IMR-90 (cell line): ENCODE results near the gene DAPK3. TPM values are rescaled to one million over a fixed set of nuclear protein-coding genes. Genes with fewer than 3 reads are reported as not detected.
"Not testable (repeated sequence)": the region's sequence is repeated elsewhere in the genome, so short reads cannot be mapped to it uniquely, and the experiment has no call there.

Experiments
- ATAC-seq: fragments of 200-7000 bp; cut with Tn5 transposase; 2 replicates; pipeline ENCODE4 v1.9.1; 2020; ENCODE audit warnings: low read depth, mild to moderate bottlenecking, moderate library complexity
- BruUV-seq: library from RNA; stranded (reverse); fragments of 400-500 nt; replicated peaks from 2 replicates; lab custom pipeline; 2021; lab: Mats Ljungman, UMichigan
- CTCF ChIA-PET: fragments of 300-600 bp; formaldehyde crosslinking; extraction: SDS; loops from one replicate; lab custom pipeline; 2021; ENCODE audit warnings: antibody characterized with exemption; lab: Yijun Ruan, JAX
- POLR2A ChIA-PET: fragments of 300-600 bp; sonication (Branson Sonifier 250); formaldehyde crosslinking; loops from one replicate; lab custom pipeline; 2022; ENCODE audit warnings: antibody characterized with exemption; ENCODE audit not compliant: unreplicated experiment; lab: Charles Lee
- DNase-seq: peaks from one replicate; pipeline ENCODE4 v3.0.0; 2013
- H2AFZ ChIP-seq: replicated peaks from 2 replicates; pipeline ENCODE3; 2013; ENCODE audit warnings: low read length, mild to moderate bottlenecking; ENCODE audit not compliant: poor library complexity
- H2AK5ac ChIP-seq: 2 replicates; pipeline ENCODE4 v1.6.1; 2013; ENCODE audit warnings: low read depth, low read length, inconsistent platforms
- H2AK9ac ChIP-seq: replicated peaks from 2 replicates; pipeline ENCODE3; 2013; ENCODE audit warnings: mild to moderate bottlenecking, low read depth, low read length, moderate library complexity; ENCODE audit not compliant: poor library complexity
- H2BK120ac ChIP-seq: 2 replicates; pipeline ENCODE4 v1.6.1; 2013; ENCODE audit warnings: low read depth, low read length, inconsistent platforms
- H2BK15ac ChIP-seq: 3 replicates; pipeline ENCODE4 v1.6.1; 2013; ENCODE audit warnings: low read depth, low read length, inconsistent platforms
- H2BK20ac ChIP-seq: 2 replicates; pipeline ENCODE4 v1.6.1; 2013; ENCODE audit warnings: low read depth, mild to moderate bottlenecking, inconsistent platforms, low read length, moderate library complexity
- H2BK5ac ChIP-seq: 2 replicates; pipeline ENCODE4 v1.6.1; 2013; ENCODE audit warnings: mild to moderate bottlenecking, low read depth, low read length, inconsistent platforms; ENCODE audit not compliant: poor library complexity, severe bottlenecking
- H3K14ac ChIP-seq: replicated peaks from 2 replicates; pipeline ENCODE4 v1.6.1; 2013; ENCODE audit warnings: low read depth, low read length, inconsistent platforms
- H3K18ac ChIP-seq: 2 replicates; pipeline ENCODE4 v1.6.1; 2013; ENCODE audit warnings: low read depth, low read length, control low read depth
- H3K23ac ChIP-seq: 2 replicates; pipeline ENCODE4 v1.6.1; 2013; ENCODE audit warnings: low read depth, low read length, inconsistent platforms
- H3K27ac ChIP-seq: 2 replicates; pipeline ENCODE4 v1.5.1; 2013; ENCODE audit warnings: mild to moderate bottlenecking, control low read depth, low read length; ENCODE audit not compliant: insufficient read depth
- H3K27me3 ChIP-seq: 2 replicates; pipeline ENCODE4 v1.6.1; 2013; ENCODE audit warnings: low read length; ENCODE audit not compliant: control insufficient read depth, insufficient read depth
- H3K36me3 ChIP-seq: 2 replicates; pipeline ENCODE4 v1.6.1; 2013; ENCODE audit warnings: low read length, mixed read lengths; ENCODE audit not compliant: control insufficient read depth, insufficient read depth
- H3K4ac ChIP-seq: 2 replicates; pipeline ENCODE4 v1.6.1; 2013; ENCODE audit warnings: low read depth, low read length, inconsistent platforms
- H3K4me1 ChIP-seq: 2 replicates; pipeline ENCODE4 v1.6.1; 2013; ENCODE audit warnings: low read length, mixed read lengths; ENCODE audit not compliant: control insufficient read depth, insufficient read depth
- H3K4me2 ChIP-seq: 2 replicates; pipeline ENCODE4 v1.6.1; 2013; ENCODE audit warnings: low read depth, mild to moderate bottlenecking, control low read depth, low read length, moderate library complexity
- H3K4me3 ChIP-seq: 2 replicates; pipeline ENCODE4 v1.5.1; 2013; ENCODE audit warnings: low read depth, mild to moderate bottlenecking, control low read depth, low read length, moderate library complexity; ENCODE audit not compliant: insufficient read depth
- H3K56ac ChIP-seq: 2 replicates; pipeline ENCODE4 v1.6.1; 2013; ENCODE audit warnings: low read length, inconsistent platforms; ENCODE audit not compliant: insufficient read depth; ENCODE audit errors: extremely low read depth
- H3K79me1 ChIP-seq, 2 experiments: 2 replicates each; pipeline ENCODE4 v1.6.1; 2013; ENCODE audit warnings: low read length in 2 of 2, inconsistent platforms in 1 of 2, low read depth in 1 of 2
- H3K9ac ChIP-seq: 2 replicates; pipeline ENCODE4 v1.6.1; 2013; ENCODE audit warnings: low read depth, low read length, control low read depth
- H3K9me1 ChIP-seq: 2 replicates; pipeline ENCODE4 v1.6.1; 2013; ENCODE audit warnings: low read length, inconsistent platforms; ENCODE audit not compliant: insufficient read depth
- H3K9me3 ChIP-seq: 2 replicates; pipeline ENCODE4 v1.6.1; 2013; ENCODE audit warnings: low read length; ENCODE audit not compliant: control insufficient read depth, insufficient read depth
- H4K20me1 ChIP-seq: 2 replicates; pipeline ENCODE4 v1.6.1; 2013; ENCODE audit warnings: low read length, inconsistent platforms; ENCODE audit not compliant: insufficient read depth
- H4K5ac ChIP-seq: 2 replicates; pipeline ENCODE4 v1.6.1; 2013; ENCODE audit warnings: mild to moderate bottlenecking, low read depth, low read length, control low read depth
- H4K8ac ChIP-seq, 2 experiments: 2 replicates each; pipeline ENCODE4 v1.6.1; 2013; ENCODE audit warnings: low read depth in 2 of 2, low read length in 2 of 2, control low read depth in 1 of 2, inconsistent platforms in 1 of 2
- H4K91ac ChIP-seq: 2 replicates; pipeline ENCODE4 v1.6.1; 2013; ENCODE audit warnings: low read depth, low read length, inconsistent platforms; ENCODE audit not compliant: insufficient read depth
- WGBS, 2 experiments: methylation state at CpG; one replicate each; pipeline versions ENCODE4 v1.1.5 to v1.1.7; 2013; ENCODE audit warnings: missing lambda C conversion rate in 2 of 2; ENCODE audit not compliant: insufficient read length in 1 of 2; ENCODE audit errors: extremely low coverage in 2 of 2; 5-methylcytosine and 5-hydroxymethylcytosine counted together
- dilution Hi-C: fragments of 300-500 bp; cut with HindIII; formaldehyde crosslinking; loops from one replicate; pipeline ENCODE4 v1.14.3; 2018; ENCODE audit warnings: low sequenced_read_pairs; ENCODE audit not compliant: unreplicated experiment
- in situ Hi-C: fragments of 300-500 bp; cut with MboI; formaldehyde crosslinking; loops from 3 replicates; pipeline ENCODE4 v1.14.3; 2019; ENCODE audit warnings: low sequenced_read_pairs, inconsistent platforms, mixed read lengths
- intact Hi-C: fragments of 100-400 bp; cut with micrococcal nuclease; formaldehyde crosslinking; loops from 2 replicates; pipeline ENCODE4 v1.10.0; 2022
- polyA plus RNA-seq, 3 experiments: library from polyadenylated mRNA; depleted of rRNA; stranded (reverse); fragments of >200 nt; gene quantifications; 2 replicates each; pipeline ENCODE4 v1.2.3, GENCODE V29; 2012; ENCODE audit warnings: low replicate concordance in 1 of 3
- total RNA-seq: library from RNA; depleted of rRNA; stranded (reverse); fragments of >200 nt; gene quantifications from 2 replicates; pipeline ENCODE4 v1.2.3, GENCODE V29; 2012

DAPK3 gene
- total and polyA plus RNA-seq, 2 of the 4 experiments (the other 2 are of a cell fraction), result 145 to 188 TPM

DNA sequence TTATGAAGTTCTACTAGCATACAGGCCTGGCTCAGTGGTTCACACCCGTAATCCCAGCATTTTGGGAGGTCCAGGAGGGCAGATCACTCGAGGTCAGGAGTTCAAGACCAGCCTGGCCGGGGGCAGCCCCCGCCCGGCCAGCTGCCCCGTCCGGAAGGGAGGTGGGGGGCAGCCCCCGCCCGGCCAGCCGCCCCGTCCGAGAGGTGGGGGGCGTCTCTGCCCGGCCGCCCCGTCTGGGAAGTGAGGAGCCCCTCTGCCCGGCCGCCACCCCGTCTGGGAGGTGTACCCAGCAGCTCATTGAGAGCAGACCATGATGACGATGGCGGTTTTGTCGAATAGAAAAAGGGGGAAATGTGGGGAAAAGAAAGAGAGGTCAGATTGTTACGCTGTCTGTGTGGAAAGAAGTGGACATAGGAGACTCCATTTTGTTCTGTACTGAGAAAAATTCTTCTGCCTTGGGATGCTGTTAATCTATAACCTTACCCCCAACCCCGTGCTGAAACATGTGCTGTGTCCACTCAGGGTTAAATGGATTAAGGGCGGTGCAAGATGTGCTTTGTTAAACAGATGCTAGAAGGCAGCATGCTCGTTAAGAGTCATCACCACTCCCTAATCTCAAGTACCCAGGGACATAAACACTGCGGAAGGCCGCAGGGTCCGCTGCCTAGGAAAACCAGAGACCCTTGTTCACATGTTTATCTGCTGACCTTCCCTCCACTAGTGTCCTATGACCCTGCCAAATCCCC, 27.9 kb upstream of the DAPK3 start:
- H3K56ac ChIP-seq, H3K4ac ChIP-seq, H3K4me1 ChIP-seq, BruUV-seq, DNase-seq, ATAC-seq, H4K91ac ChIP-seq, H3K14ac ChIP-seq, H3K36me3 ChIP-seq, H3K27ac ChIP-seq, in situ Hi-C loops, H2AFZ ChIP-seq, H4K8ac ChIP-seq, intact Hi-C loops, H2BK5ac ChIP-seq, H3K23ac ChIP-seq, H2BK15ac ChIP-seq, H3K9me1 ChIP-seq, H3K27me3 ChIP-seq, H3K18ac ChIP-seq, H4K5ac ChIP-seq, POLR2A ChIA-PET, H2AK5ac ChIP-seq, H4K20me1 ChIP-seq, dilution Hi-C loops, H2BK120ac ChIP-seq, H3K9me3 ChIP-seq, H3K4me3 ChIP-seq, H3K79me1 ChIP-seq, H2AK9ac ChIP-seq, H3K9ac ChIP-seq, H2BK20ac ChIP-seq, H3K4me2 ChIP-seq: not testable (repeated sequence)
- CTCF ChIA-PET, result interaction anchor here (1.6 kb wide), 1 partner anchor 11 kb away, joined by 5 read pairs; no protein-coding TSS in a partner anchor
- WGBS, 2 experiments, result 85% methylated on average over 20 of the region's 29 CpGs; no CpG with 5 or more reads in 1 of the 2 experiments
